Testis (tissue), 3 donors: ENCODE measurements around the gene PDGFRB. TPM values are rescaled to one million over a fixed set of nuclear protein-coding genes. Genes with fewer than 3 reads are reported as not detected.

Experiments
- DNase-seq: peaks from one replicate; pipeline ENCODE4 v3.0.0-alpha.2; 2019
- H3K27ac ChIP-seq, 2 donors: fragments of 200-600 bp; sonication (generic); one replicate each; pipeline ENCODE4 v1.5.1; 2019
- H3K27me3 ChIP-seq: fragments of 200-600 bp; sonication (generic); one replicate; pipeline ENCODE4 v1.5.1; 2019
- H3K36me3 ChIP-seq: fragments of 200-600 bp; sonication (generic); one replicate; pipeline ENCODE4 v1.5.1; 2017; ENCODE audit warnings: low read depth; ENCODE audit errors: missing control alignments
- H3K4me1 ChIP-seq: fragments of 200-600 bp; sonication (generic); one replicate; pipeline ENCODE4 v1.5.1; 2019
- H3K4me3 ChIP-seq, 2 donors: fragments of 200-600 bp; sonication (generic); one replicate each; pipeline ENCODE4 v1.5.1; 2017 to 2019
- H3K9me3 ChIP-seq: fragments of 200-600 bp; sonication (generic); one replicate; pipeline ENCODE4 v1.5.1; 2017
- POLR2A ChIP-seq: fragments of 450-650 bp; IDR thresholded peaks from one replicate; pipeline ENCODE4 v1.6.1; 2017; ENCODE audit warnings: antibody characterized with exemption, mild to moderate bottlenecking, moderate library complexity
- WGBS, 2 donors: methylation state at CpG; one replicate each; pipeline ENCODE4 v1.1.5; 2018; 5-methylcytosine and 5-hydroxymethylcytosine counted together
- intact Hi-C: fragments of 100-400 bp; cut with DNase I; formaldehyde crosslinking; loops from one replicate; pipeline ENCODE4 v1.15.1; 2023; ENCODE audit warnings: low total_unique reads
- polyA plus RNA-seq: library from polyadenylated mRNA; stranded (reverse); fragments of 350-450 nt; fragmentation: Illumina TruSeq; extraction: RNeasy Lipid Tissue Mini Kit (QIAGEN cat#74804); gene quantifications from one replicate; pipeline ENCODE4 v1.2.3, GENCODE V29; 2014; ENCODE audit warnings: low read depth, low replicate concordance; ENCODE audit not compliant: insufficient read depth
- total RNA-seq, 2 donors: library from RNA; depleted of rRNA; stranded (reverse); fragments of >200 nt; gene quantifications; one replicate each; pipeline ENCODE4 v1.2.3, GENCODE V29; 2016
- TF ChIP-seq, protein P1 (sequence below), 3 experiments: fragments of 450-650 bp in 2 of 3; fragments of 200-600 bp in 1 of 3; sonication (generic) in 1 of 3; IDR thresholded peaks; one replicate each; pipeline ENCODE4 v1.5.1; 2016 to 2019; ENCODE audit warnings: antibody characterized with exemption in 3 of 3, mild to moderate bottlenecking in 2 of 3, moderate library complexity in 1 of 3

The PDGFRB gene
- total and polyA plus RNA-seq, 3 donors from 2014 or later = 61.6 to 87.0 (median 71.2) TPM

DNA sequence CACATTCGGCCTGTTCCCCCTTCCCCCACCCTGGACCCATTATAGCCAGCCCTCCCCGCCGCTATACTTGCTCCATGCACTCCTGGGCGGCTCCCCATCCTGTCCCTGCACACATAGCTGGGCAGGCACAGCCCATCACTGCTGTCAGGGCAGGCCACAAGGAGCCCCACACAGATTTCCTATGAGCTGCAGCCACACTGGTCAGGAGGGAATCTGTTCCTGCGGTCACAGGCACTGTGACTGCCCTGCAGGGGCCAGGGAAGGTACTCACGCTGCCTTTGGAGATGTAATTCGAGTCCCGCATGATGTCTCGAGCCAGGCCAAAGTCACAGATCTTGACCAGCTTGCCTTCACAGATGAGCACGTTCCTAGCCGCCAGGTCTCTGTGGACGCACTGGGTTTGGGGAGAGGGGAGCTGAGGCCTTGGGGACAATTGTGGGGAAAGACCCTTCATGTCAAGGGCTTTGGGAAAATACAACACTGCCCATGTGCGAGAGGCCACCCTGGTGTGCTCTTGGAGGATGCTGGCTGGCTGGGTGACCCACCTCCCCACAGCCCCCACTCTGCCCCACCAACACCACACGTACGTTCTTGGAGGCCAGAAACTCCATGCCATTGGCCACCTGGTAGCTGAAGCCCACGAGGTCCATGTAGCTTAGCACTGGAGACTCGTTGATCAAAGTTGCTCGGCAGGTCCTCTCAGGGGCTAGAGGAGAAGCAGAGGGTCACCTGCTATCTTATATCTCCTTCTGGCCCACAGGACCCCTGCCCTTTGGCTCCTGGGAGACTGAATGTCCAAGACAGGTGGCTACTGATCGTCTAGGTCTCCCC, 34.8 kb downstream of the PDGFRB start:
- WGBS, 2 donors = 84 to 86% methylated on average over 11 to 19 of the region's 19 CpGs
- Histone ChIP-seq H3K4me1 (no peaks in the 10 kb centered on the region), H3K36me3 (no peaks in the 10 kb centered on the region), H3K9me3 (no peaks in the 10 kb centered on the region), H3K27ac (no peak overlapping the region), H3K4me3 (no peak overlapping the region), H3K27me3 (no peaks in the 10 kb centered on the region)
- intact Hi-C loops = loop anchor here (10.0 kb wide), 1 partner anchor 94 kb away; no protein-coding TSS in a partner anchor
- TF ChIP-seq, protein P1, sequence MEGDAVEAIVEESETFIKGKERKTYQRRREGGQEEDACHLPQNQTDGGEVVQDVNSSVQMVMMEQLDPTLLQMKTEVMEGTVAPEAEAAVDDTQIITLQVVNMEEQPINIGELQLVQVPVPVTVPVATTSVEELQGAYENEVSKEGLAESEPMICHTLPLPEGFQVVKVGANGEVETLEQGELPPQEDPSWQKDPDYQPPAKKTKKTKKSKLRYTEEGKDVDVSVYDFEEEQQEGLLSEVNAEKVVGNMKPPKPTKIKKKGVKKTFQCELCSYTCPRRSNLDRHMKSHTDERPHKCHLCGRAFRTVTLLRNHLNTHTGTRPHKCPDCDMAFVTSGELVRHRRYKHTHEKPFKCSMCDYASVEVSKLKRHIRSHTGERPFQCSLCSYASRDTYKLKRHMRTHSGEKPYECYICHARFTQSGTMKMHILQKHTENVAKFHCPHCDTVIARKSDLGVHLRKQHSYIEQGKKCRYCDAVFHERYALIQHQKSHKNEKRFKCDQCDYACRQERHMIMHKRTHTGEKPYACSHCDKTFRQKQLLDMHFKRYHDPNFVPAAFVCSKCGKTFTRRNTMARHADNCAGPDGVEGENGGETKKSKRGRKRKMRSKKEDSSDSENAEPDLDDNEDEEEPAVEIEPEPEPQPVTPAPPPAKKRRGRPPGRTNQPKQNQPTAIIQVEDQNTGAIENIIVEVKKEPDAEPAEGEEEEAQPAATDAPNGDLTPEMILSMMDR (IDR thresholded peaks at IDR 0.05) = no peak
- no peak for TF ChIP-seq POLR2A
- DNase-seq = no peak

DNA sequence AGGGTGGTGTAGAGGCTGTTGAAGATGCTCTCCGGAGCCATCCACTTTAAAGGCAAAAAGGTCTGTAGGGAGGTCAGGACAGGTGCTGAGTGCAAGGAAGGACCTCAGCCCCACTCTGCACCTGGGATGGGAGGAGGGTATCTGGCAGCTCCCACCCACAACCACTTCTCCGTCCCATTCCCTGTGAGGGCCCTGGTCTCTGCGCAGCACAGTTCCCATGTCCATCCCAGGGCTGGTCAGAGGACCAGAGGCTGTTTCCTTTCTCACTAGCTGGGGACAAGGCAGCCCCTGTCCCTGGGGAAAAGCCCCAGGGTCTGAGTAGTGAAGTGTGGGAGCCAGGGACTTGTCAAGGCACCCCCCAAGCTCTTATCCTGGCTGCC, 35.6 kb downstream of the PDGFRB start:
- Histone ChIP-seq H3K9me3 (no peaks in the 10 kb centered on the region), H3K36me3 (no peaks in the 10 kb centered on the region), H3K4me1 (no peaks in the 10 kb centered on the region), H3K4me3 (no peak overlapping the region), H3K27me3 (no peaks in the 10 kb centered on the region), H3K27ac (no peak overlapping the region)
- intact Hi-C loops = loop anchor here (10.0 kb wide), 1 partner anchor 95 kb away; no protein-coding TSS in a partner anchor
- no peak for DNase-seq
- TF ChIP-seq, protein P1 (IDR thresholded peaks at IDR 0.05) = no peak
- WGBS, 2 donors = 91 to 100% methylated on average over 2 to 3 of the region's 3 CpGs

- no peaks in the 10 kb centered on the region for H3K4me1 ChIP-seq
- no peak for DNase-seq
- H3K9me3 ChIP-seq = no peaks in the 10 kb centered on the region
- H3K4me3 ChIP-seq = no peak overlapping the region
- TF ChIP-seq POLR2A = no peak
- TF ChIP-seq, protein P1 (IDR thresholded peaks at IDR 0.05) = no peak
- 84 to 85% methylated on average over 10 of the region's 10 CpGs for WGBS, 2 donors
- no peaks in the 10 kb centered on the region for H3K27me3 ChIP-seq
- H3K27ac ChIP-seq = no peak overlapping the region
- no peaks in the 10 kb centered on the region for H3K36me3 ChIP-seq
- intact Hi-C loops = loop anchor here (10.0 kb wide), 1 partner anchor 95 kb away; no protein-coding TSS in a partner anchor
Observed at GRCh38 chr5:150119421-150120061, 36.1 kb downstream of the PDGFRB start.

DNA sequence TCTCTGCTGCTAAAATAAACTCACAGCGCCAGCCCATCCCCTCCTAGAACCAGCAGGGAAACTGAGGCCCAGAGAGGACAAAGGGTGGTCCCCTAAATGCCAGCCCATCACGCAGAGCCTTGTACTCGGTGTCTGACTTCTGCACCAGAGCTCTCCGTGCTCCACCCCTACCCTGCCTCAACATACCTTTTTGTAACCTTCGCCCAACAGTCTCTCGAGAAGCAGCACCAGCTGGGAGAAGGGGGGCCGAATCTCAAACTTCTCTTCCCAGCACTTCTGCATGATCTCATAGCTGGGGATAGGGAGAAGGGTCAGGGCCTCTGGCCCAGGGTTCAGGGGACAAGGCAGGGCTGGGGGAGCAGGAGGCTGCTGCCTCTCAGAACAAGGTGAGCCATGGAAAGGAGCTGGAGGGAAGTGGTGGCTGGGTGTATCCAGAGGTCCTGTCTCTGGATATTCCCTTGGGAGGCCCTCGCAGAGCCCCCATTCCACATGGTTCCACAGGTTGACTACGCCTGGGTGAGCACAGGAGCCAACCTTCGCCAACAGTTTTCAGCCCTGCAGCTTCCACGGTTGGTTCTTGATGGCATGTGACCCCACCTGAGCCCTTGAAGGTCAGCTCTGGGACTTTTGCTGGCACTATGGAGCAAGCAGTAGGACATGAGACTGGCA, 37.0 kb downstream of the PDGFRB start:
- no peak for TF ChIP-seq POLR2A
- TF ChIP-seq, protein P1 (IDR thresholded peaks at IDR 0.05) = no peak
- DNase-seq = no peak
- no peaks in the 10 kb centered on the region for H3K4me1 ChIP-seq
- no peaks in the 10 kb centered on the region for H3K27me3 ChIP-seq
- H3K36me3 ChIP-seq = no peaks in the 10 kb centered on the region
- WGBS, 2 donors = 84 to 94% methylated on average over 7 to 11 of the region's 11 CpGs
- no peak overlapping the region for H3K27ac ChIP-seq
- no peaks in the 10 kb centered on the region for H3K9me3 ChIP-seq
- intact Hi-C loops = no loop called here
- no peak overlapping the region for H3K4me3 ChIP-seq
